ENCODE data around the gene TNFRSF18. TPM values are rescaled to one million over a fixed set of nuclear protein-coding genes. Genes with fewer than 3 reads are reported as not detected.
A peak's percentile ranks its signal among the peaks of the same experiment; 100 is the strongest.
"Not testable (repeated sequence)": the region's sequence is repeated elsewhere in the genome, so short reads cannot be mapped to it uniquely, and the experiment has no call there.

TNFRSF18 gene, protein sequence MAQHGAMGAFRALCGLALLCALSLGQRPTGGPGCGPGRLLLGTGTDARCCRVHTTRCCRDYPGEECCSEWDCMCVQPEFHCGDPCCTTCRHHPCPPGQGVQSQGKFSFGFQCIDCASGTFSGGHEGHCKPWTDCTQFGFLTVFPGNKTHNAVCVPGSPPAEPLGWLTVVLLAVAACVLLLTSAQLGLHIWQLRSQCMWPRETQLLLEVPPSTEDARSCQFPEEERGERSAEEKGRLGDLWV
- total RNA-seq, result 1 to 10 TPM; 1.5 to 1.6 TPM
- 1 to 10 TPM in 1 of 3 donors, not detected in 2; 2.3 TPM for polyA plus RNA-seq
- total RNA-seq, result 0 to 99.9 (median 1.4) reads per million in 6 experiments

DNA sequence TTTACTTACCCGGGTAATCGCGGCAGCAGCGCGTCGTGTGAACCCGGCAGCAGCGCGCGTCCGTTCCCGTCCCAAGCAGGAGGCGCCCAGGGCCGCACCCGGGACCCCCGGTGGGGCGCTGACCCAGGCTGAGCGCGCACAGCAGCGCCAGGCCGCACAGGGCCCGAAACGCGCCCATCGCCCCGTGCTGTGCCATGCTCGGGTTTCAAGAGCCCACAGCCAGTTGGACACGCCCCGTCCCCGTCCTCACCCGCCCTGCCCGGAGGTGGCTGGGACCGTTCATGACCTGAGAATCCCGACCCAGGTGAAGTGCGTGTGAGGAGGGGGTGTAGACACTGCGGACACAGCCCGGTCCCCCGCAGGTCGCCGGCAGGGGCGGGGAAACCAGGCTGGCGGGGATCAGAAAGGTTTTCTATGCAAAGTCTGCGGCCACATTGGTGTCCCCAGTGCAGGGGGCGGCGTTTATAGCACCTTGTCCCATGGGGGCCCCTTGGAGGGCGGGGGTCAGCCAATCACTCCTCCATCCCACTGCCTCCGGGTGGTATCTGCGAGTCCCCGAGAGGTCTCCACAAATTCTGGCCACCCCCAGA, at the start of gene TNFRSF18:
TSS of gene TNFRSF18 (minus strand) at position 217 of the 590 bp plus-strand sequence. CDS start at position 196, 21 bp downstream.
- Mint-ChIP-seq H3K36me3 (no peaks in the 10 kb centered on the region), H3K9me3 (no peaks in the 10 kb centered on the region), H3K4me1 (peaks cover 5 to 28% (median 20%) of the 10 kb centered on the region in 4 donors), H3K4me3 (peak within 1 kb of the TSS in 8 of 10 donors; percentile 22 to 80 (median 50)), H3K27ac (peak within 1 kb of the TSS in 1 of 10 donors; percentile 49), H3K27me3 (peaks cover 0 to 8% (median 0%) of the 10 kb centered on the region in 5 donors)
- DNase-seq (peak in 2 of 10 donors; percentile 11 to 66), ATAC-seq (peak in 1 of 2 donors; percentile 20)
- POLR2A ChIA-PET, result interaction anchor here (0.9 kb wide), 1 partner anchor 137 kb away, joined by 3 read pairs; no protein-coding TSS in a partner anchor

GRCh38 chr1:1255611-1256010, 49.2 kb upstream of the TNFRSF18 start:
- Mint-ChIP-seq H3K36me3 (peaks cover 0 to 48% (median 0%) of the 10 kb centered on the region in 3 donors), H3K27ac (no peak overlapping the region)
- no peak for ATAC-seq

DNA sequence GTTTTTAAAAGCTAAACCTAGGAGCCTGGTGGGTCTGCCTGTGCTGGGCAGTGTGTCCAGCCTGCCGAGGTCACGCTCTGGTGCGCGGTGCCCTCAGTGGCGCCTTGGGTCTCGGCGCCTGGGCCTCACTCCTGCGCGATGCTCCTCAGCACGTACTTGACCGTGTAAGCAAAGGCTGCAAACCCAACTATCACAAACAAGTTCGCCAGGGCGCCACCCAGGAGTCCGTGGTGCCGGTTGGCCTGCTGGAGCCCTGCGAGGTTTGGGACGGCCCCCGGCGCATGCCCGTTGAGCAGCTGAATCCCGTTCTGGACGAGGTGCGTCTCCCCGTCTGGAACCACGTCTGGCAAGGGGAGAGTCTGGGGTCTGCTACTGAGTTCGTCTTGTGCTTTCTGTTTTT, 48.7 kb upstream of the TNFRSF18 start:
- H3K36me3 Mint-ChIP-seq, result peaks cover 0 to 47% (median 0%) of the 10 kb centered on the region in 3 donors
- no peak for ATAC-seq
- DNase-seq, result no peak
- no peak overlapping the region for H3K27ac Mint-ChIP-seq
- no peak overlapping the region for H3K4me3 Mint-ChIP-seq
- no peaks in the 10 kb centered on the region for H3K27me3 Mint-ChIP-seq
- no peaks in the 10 kb centered on the region for H3K9me3 Mint-ChIP-seq
- POLR2A ChIA-PET, result interaction anchor here (0.6 kb wide), 1 partner anchor 14 kb away, joined by 3 read pairs; no protein-coding TSS in a partner anchor
- peaks cover 14 to 38% (median 25%) of the 10 kb centered on the region in 4 donors for H3K4me1 Mint-ChIP-seq

More at GRCh38 chr1:1255611-1256010, 49.2 kb upstream of the TNFRSF18 start:
- no peaks in the 10 kb centered on the region for H3K9me3 Mint-ChIP-seq
- H3K4me3 Mint-ChIP-seq, result no peak overlapping the region
- POLR2A ChIA-PET, result no interaction called here
- H3K27me3 Mint-ChIP-seq, result no peaks in the 10 kb centered on the region
- DNase-seq, result no peak
- peaks cover 11 to 39% (median 26%) of the 10 kb centered on the region in 4 donors for H3K4me1 Mint-ChIP-seq

- H3K9me3 Mint-ChIP-seq, result no peaks in the 10 kb centered on the region
- ATAC-seq, result no peak
- POLR2A ChIA-PET, result interaction anchor here (0.6 kb wide), 1 partner anchor 13 kb away, joined by 3 read pairs; no protein-coding TSS in a partner anchor
- peaks cover 0 to 43% (median 0%) of the 10 kb centered on the region in 3 donors for H3K36me3 Mint-ChIP-seq
- DNase-seq, result no peak
- H3K27ac Mint-ChIP-seq, result no peak overlapping the region
- peaks cover 10 to 38% (median 27%) of the 10 kb centered on the region in 4 donors for H3K4me1 Mint-ChIP-seq
- H3K27me3 Mint-ChIP-seq, result no peaks in the 10 kb centered on the region
- no peak overlapping the region for H3K4me3 Mint-ChIP-seq
Observed at GRCh38 chr1:1254667-1254998, 48.2 kb upstream of the TNFRSF18 start.

GRCh38 chr1:1253972-1254666, 47.7 kb upstream of the TNFRSF18 start:
- Mint-ChIP-seq H3K36me3 (peaks cover 0 to 42% (median 0%) of the 10 kb centered on the region in 3 donors), H3K9me3 (no peaks in the 10 kb centered on the region), H3K4me3 (no peak overlapping the region), H3K4me1 (peaks cover 9 to 37% (median 25%) of the 10 kb centered on the region in 4 donors), H3K27ac (no peak overlapping the region), H3K27me3 (no peaks in the 10 kb centered on the region)
- ATAC-seq (no peak), DNase-seq (no peak)
- POLR2A ChIA-PET, result no interaction called here

DNA sequence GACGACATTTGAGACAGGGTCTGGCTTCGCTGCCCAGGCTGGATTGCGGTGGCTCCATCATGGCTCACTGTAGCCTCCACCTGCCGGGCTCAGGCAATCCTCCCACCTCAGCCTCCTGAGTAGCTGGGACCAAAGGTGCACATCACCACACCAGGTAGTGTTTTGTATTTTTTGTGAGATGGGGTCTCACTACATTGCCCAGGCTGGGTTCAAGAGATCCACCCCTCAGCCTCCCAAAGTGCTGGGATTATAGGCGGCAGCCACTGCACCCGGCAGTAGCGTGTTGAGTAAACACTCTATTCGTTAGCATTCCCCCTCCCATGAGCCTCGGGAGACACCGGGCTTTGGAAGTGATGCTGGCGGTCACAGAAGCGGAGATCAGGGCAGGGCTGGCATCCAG, 46.9 kb upstream of the TNFRSF18 start:
- POLR2A ChIA-PET, result interaction anchor here (1.3 kb wide), 1 partner anchor 21 kb away, joined by 4 read pairs; the partner anchor contains the start of gene B3GALT6
- H3K36me3 Mint-ChIP-seq, result peaks cover 0 to 39% (median 0%) of the 10 kb centered on the region in 3 donors
- DNase-seq (no peak), ATAC-seq (no peak)
- no peaks in the 10 kb centered on the region for H3K27me3 Mint-ChIP-seq
- no peak overlapping the region for H3K4me3 Mint-ChIP-seq
- H3K4me1 Mint-ChIP-seq, result peaks cover 9 to 37% (median 23%) of the 10 kb centered on the region in 4 donors
- H3K9me3 Mint-ChIP-seq, result no peaks in the 10 kb centered on the region
- H3K27ac Mint-ChIP-seq, result peak overlapping the region in 4 of 10 donors; percentile 31 to 80 (median 73)

GRCh38 chr1:1250786-1251284, 44.4 kb upstream of the TNFRSF18 start:
- Mint-ChIP-seq H3K27me3 (peaks cover 0 to 1% (median 0%) of the 10 kb centered on the region in 5 donors), H3K27ac (peak overlapping the region; percentile 83 to 98 (median 95)), H3K4me3 (peak overlapping the region; percentile 41 to 90 (median 76)), H3K9me3 (no peaks in the 10 kb centered on the region), H3K4me1 (peaks cover 6 to 30% (median 21%) of the 10 kb centered on the region in 4 donors), H3K36me3 (peaks cover 0 to 20% (median 0%) of the 10 kb centered on the region in 3 donors)
- POLR2A ChIA-PET, result interaction anchor here (0.8 to 1.8 kb wide), 15 partner anchors 8 to 309 kb away, joined by 3 to 8 read pairs (median 3); partner anchors contain the start of genes B3GALT6, C1orf159, TNFRSF4 and UBE2J2
- DNase-seq (peak in 9 of 10 donors; percentile 45 to 88 (median 79)), ATAC-seq (peak; percentile 98 to 99)

DNA sequence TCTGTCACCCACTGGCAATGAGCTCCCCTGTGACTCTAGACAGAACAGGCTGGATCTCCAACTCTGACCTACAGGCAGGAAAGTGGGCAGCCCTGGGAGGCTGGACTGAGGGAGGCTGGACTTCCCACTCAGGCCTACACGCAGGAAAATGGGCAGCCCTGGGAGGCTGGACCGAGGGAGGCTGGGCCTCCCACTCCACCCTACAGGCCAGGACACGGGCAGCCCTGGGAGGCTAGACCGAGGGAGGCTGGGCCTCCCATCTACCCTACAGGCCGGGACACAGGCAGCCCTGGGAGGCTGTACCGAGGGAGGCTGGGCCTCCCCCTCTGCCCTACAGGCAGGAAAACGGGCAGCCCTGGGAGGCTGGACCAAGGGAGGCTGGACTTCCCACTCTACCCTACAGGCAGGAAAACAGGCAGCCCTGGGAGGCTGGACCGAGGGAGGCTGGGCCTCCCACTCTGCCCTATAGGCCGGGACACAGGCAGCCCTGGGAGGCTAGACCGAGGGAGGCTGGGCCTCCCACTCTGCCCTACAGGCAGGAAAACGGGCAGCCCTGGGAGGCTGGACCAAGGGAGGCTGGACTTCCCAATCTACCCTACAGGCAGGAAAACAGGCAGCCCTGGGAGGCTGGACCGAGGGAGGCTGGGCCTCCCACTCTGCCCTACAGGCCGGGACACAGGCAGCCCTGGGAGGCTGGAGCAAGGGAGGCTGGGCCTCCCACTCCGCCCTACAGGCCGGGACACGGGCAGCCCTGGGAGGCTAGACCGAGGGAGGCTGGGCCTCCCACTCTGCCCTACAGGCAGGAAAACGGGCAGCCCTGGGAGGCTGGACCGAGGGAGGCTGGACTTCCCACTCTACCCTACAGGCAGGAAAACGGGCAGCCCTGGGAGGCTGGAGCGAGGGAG, 41.9 kb upstream of the TNFRSF18 start:
- not testable (repeated sequence) for ATAC-seq, H3K27me3 Mint-ChIP-seq, H3K36me3 Mint-ChIP-seq, DNase-seq, H3K9me3 Mint-ChIP-seq
- Mint-ChIP-seq H3K27ac (peak overlapping the region in 2 of 10 donors; percentile 46 to 48), H3K4me3 (peak overlapping the region in 1 of 10 donors; percentile 27), H3K4me1 (peaks cover 6 to 26% (median 21%) of the 10 kb centered on the region in 4 donors)
- POLR2A ChIA-PET, result interaction anchor here (0.6 to 0.9 kb wide), 2 partner anchors 10 to 134 kb away, joined by 3 to 6 read pairs; no protein-coding TSS in a partner anchor

DNA sequence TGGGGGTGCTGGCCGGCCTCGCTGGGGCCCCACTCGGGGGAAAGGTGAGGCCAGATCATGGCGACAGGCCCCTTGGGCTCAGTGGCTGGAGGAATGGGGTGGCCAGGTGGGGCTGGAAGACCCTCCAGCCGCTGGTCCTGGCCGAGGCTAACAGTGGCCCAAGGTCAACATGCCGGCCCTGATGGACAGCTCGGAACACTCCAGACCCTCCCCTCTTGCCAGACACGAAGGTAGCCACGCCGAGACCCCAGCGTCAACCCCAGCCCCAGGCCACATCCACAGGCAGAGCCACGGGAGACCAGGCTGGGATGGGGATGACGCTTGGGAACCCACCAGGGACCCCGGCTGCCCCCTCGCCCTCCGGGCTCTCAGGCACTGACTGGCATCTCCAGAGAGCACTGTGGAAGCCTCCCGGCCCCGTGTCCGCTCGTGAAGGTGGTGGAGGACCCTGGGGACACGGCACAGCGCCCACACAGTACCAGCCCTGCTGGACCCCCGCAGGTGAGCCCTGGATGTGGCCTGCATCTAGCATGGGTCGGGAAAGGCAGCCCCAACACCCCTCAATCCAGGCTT, 41.0 kb upstream of the TNFRSF18 start:
- Mint-ChIP-seq H3K4me3 (peak overlapping the region in 2 of 10 donors; percentile 11 to 20), H3K27ac (peak overlapping the region in 1 of 10 donors; percentile 48), H3K4me1 (peaks cover 5 to 17% (median 17%) of the 10 kb centered on the region in 4 donors), H3K27me3 (peaks cover 0 to 1% (median 0%) of the 10 kb centered on the region in 5 donors), H3K9me3 (no peaks in the 10 kb centered on the region), H3K36me3 (no peaks in the 10 kb centered on the region)
- DNase-seq (no peak), ATAC-seq (no peak)
- POLR2A ChIA-PET, result interaction anchor here (0.5 to 0.9 kb wide), 2 partner anchors 10 to 235 kb away, joined by 3 to 4 read pairs; no protein-coding TSS in a partner anchor

DNA sequence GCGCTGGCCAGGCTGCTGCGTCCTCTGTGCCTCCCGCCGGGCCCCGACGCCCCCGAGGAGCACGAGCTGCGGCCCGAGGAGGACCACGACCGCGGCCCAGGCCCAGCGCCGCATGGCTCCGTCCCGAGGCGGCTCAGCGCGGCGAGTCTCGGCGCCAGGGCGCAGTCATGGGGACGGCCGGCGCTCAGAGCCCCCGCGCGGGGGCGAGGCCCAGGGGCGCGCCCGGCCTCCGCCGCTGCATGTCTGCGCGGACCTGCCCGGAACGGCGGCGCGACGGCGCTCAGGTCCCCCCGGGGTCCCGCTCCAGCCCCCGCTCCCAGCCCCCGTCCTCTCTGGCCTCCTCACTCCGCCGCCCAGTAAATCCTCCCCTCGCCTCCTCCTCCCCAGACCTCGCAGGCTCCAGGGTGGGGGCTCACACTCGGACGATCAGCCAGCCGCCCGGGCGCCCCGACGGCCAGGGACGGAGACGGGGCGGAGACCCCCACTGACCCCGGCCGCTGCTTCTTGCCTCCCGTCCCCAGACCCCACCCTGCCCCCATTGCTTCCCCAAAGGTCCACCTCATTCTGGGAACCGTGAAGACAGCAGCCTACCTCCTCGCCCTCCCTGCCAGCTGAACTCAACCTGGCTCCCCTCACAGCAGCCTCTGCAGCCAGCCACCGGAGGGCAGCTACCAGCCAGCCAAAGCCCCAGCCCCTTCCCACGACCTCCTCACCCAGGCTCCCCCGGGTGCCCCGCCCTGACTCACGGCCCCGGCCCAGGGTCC, 40.4 kb upstream of the TNFRSF18 start, which contains the start of gene C1QTNF12:
TSS of gene C1QTNF12 (minus strand) at position 146 of the 764 bp plus-strand sequence. CDS start at position 114, 32 bp downstream.
- DNase-seq (no peak), ATAC-seq (peak in 1 of 2 donors; percentile 18)
- H3K4me3 Mint-ChIP-seq, result peak within 1 kb of the TSS in 3 of 10 donors; percentile 11 to 29 (median 24)
- peaks cover 5 to 16% (median 15%) of the 10 kb centered on the region in 4 donors for H3K4me1 Mint-ChIP-seq
- H3K27ac Mint-ChIP-seq, result no peak within 1 kb of the TSS
- H3K27me3 Mint-ChIP-seq, result peaks cover 0 to 1% (median 0%) of the 10 kb centered on the region in 5 donors
- no peaks in the 10 kb centered on the region for H3K9me3 Mint-ChIP-seq
- no peaks in the 10 kb centered on the region for H3K36me3 Mint-ChIP-seq
- POLR2A ChIA-PET, result interaction anchor here (0.5 to 0.9 kb wide), 2 partner anchors 11 to 234 kb away, joined by 3 to 4 read pairs; no protein-coding TSS in a partner anchor
